Testis (tissue), 3 donors: ENCODE data around the gene EFNA3. TPM values are rescaled to one million over a fixed set of nuclear protein-coding genes. Genes with fewer than 3 reads are reported as not detected.

ENCODE experiments used
- DNase-seq: peaks from one replicate; pipeline ENCODE4 v3.0.0-alpha.2; 2019
- H3K27ac ChIP-seq, 2 donors: fragments of 200-600 bp; sonication (generic); one replicate each; pipeline ENCODE4 v1.5.1; 2019
- H3K27me3 ChIP-seq: fragments of 200-600 bp; sonication (generic); one replicate; pipeline ENCODE4 v1.5.1; 2019
- H3K36me3 ChIP-seq: fragments of 200-600 bp; sonication (generic); one replicate; pipeline ENCODE4 v1.5.1; 2017; ENCODE audit warnings: low read depth; ENCODE audit errors: missing control alignments
- H3K4me1 ChIP-seq: fragments of 200-600 bp; sonication (generic); one replicate; pipeline ENCODE4 v1.5.1; 2019
- H3K4me3 ChIP-seq, 2 donors: fragments of 200-600 bp; sonication (generic); one replicate each; pipeline ENCODE4 v1.5.1; 2017 to 2019
- H3K9me3 ChIP-seq: fragments of 200-600 bp; sonication (generic); one replicate; pipeline ENCODE4 v1.5.1; 2017
- CTCF ChIP-seq, 3 experiments: fragments of 450-650 bp in 2 of 3; fragments of 200-600 bp in 1 of 3; sonication (generic) in 1 of 3; IDR thresholded peaks; one replicate each; pipeline ENCODE4 v1.5.1; 2016 to 2019; ENCODE audit warnings: antibody characterized with exemption in 3 of 3, mild to moderate bottlenecking in 2 of 3, moderate library complexity in 1 of 3
- POLR2A ChIP-seq: fragments of 450-650 bp; IDR thresholded peaks from one replicate; pipeline ENCODE4 v1.6.1; 2017; ENCODE audit warnings: antibody characterized with exemption, mild to moderate bottlenecking, moderate library complexity
- WGBS, 2 donors: methylation state at CpG; one replicate each; pipeline ENCODE4 v1.1.5; 2018; 5-methylcytosine and 5-hydroxymethylcytosine counted together
- intact Hi-C: fragments of 100-400 bp; cut with DNase I; formaldehyde crosslinking; loops from one replicate; pipeline ENCODE4 v1.15.1; 2023; ENCODE audit warnings: low total_unique reads
- polyA plus RNA-seq: library from polyadenylated mRNA; stranded (reverse); fragments of 350-450 nt; fragmentation: Illumina TruSeq; extraction: RNeasy Lipid Tissue Mini Kit (QIAGEN cat#74804); gene quantifications from one replicate; pipeline ENCODE4 v1.2.3, GENCODE V29; 2014; ENCODE audit warnings: low read depth, low replicate concordance; ENCODE audit not compliant: insufficient read depth
- total RNA-seq, 2 donors: library from RNA; depleted of rRNA; stranded (reverse); fragments of >200 nt; gene quantifications; one replicate each; pipeline ENCODE4 v1.2.3, GENCODE V29; 2016

EFNA3 gene
- total and polyA plus RNA-seq, 3 donors from 2014 or later, result 7.5 to 9.9 (median 7.7) TPM

GRCh38 chr1:155086128-155086741, 7.6 kb downstream of the EFNA3 start:
- WGBS, 2 donors, result 19 to 50% methylated on average over 7 to 17 of the region's 24 CpGs
- TF ChIP-seq POLR2A (no peak), CTCF (IDR thresholded peaks at IDR 0.05) (peak; percentile 97 to 100 (median 98))
- DNase-seq, result peak; percentile 84
- H3K4me3 ChIP-seq, result peak overlapping the region in 1 of 2 donors; percentile 71
- H3K27me3 ChIP-seq, result no peaks in the 10 kb centered on the region
- no peak overlapping the region for H3K27ac ChIP-seq
- H3K4me1 ChIP-seq, result peaks cover 25% of the 10 kb centered on the region
- no peaks in the 10 kb centered on the region for H3K36me3 ChIP-seq
- intact Hi-C loops, result no loop called here
- H3K9me3 ChIP-seq, result no peaks in the 10 kb centered on the region

GRCh38 chr1:155086856-155087535, 8.4 kb downstream of the EFNA3 start:
- H3K9me3 ChIP-seq, result no peaks in the 10 kb centered on the region
- WGBS, 2 donors, result 53 to 58% methylated on average over 7 to 8 of the region's 8 CpGs
- TF ChIP-seq CTCF (IDR thresholded peaks at IDR 0.05) (no peak), POLR2A (no peak)
- H3K36me3 ChIP-seq, result no peaks in the 10 kb centered on the region
- H3K27ac ChIP-seq, result no peak overlapping the region
- H3K27me3 ChIP-seq, result no peaks in the 10 kb centered on the region
- H3K4me1 ChIP-seq, result peaks cover 21% of the 10 kb centered on the region
- H3K4me3 ChIP-seq, result no peak overlapping the region
- intact Hi-C loops, result no loop called here
- DNase-seq, result no peak

GRCh38 chr1:155091071-155092051, 12.7 kb downstream of the EFNA3 start:
- TF ChIP-seq CTCF (IDR thresholded peaks at IDR 0.05), result peak; percentile 94 to 99 (median 98)
- no peak for TF ChIP-seq POLR2A
- no peak overlapping the region for H3K4me3 ChIP-seq
- H3K9me3 ChIP-seq, result no peaks in the 10 kb centered on the region
- H3K4me1 ChIP-seq, result peaks cover 14% of the 10 kb centered on the region
- intact Hi-C loops, result loop anchor here (5.0 kb wide), 1 partner anchor 76 kb away; no protein-coding TSS in a partner anchor
- peak; percentile 86 for DNase-seq
- no peaks in the 10 kb centered on the region for H3K27me3 ChIP-seq
- H3K27ac ChIP-seq, result no peak overlapping the region
- WGBS, 2 donors, result 19 to 21% methylated on average over 19 to 29 of the region's 29 CpGs
- no peaks in the 10 kb centered on the region for H3K36me3 ChIP-seq

- WGBS, 2 donors, result 72 to 78% methylated on average over 4 to 6 of the region's 6 CpGs
- intact Hi-C loops, result loop anchor here (5.0 kb wide), 1 partner anchor 75 kb away; no protein-coding TSS in a partner anchor
- no peak overlapping the region for H3K27ac ChIP-seq
These were observed 13.5 kb downstream of the EFNA3 start for GRCh38 chr1:155092131-155092530.

More at GRCh38 chr1:155092131-155092530, 13.5 kb downstream of the EFNA3 start:
- no peaks in the 10 kb centered on the region for H3K27me3 ChIP-seq
- no peaks in the 10 kb centered on the region for H3K9me3 ChIP-seq
- no peak for DNase-seq
- TF ChIP-seq POLR2A (no peak), CTCF (IDR thresholded peaks at IDR 0.05) (no peak)
- no peak overlapping the region for H3K4me3 ChIP-seq
- no peaks in the 10 kb centered on the region for H3K36me3 ChIP-seq
- H3K4me1 ChIP-seq, result peaks cover 8% of the 10 kb centered on the region
